GM12878 (cell line): ENCODE results near the gene LRTM2. TPM values are rescaled to one million over a fixed set of nuclear protein-coding genes. Genes with fewer than 3 reads are reported as not detected.

Experiments
- ATAC-seq: fragments of 200-7000 bp; cut with Tn5 transposase; 3 replicates; pipeline ENCODE4 v1.9.1; 2020; ENCODE audit warnings: mild to moderate bottlenecking, moderate library complexity
- BruUV-seq: library from RNA; stranded (reverse); fragments of 400-500 nt; replicated peaks from 2 replicates; lab custom pipeline; 2021; lab: Mats Ljungman, UMichigan
- CTCF ChIA-PET: fragments of 300-600 bp; sonication (Branson Sonifier 250); formaldehyde crosslinking; extraction: SDS; loops from one replicate; lab custom pipeline; 2021; ENCODE audit warnings: inconsistent platforms; lab: Yijun Ruan, JAX
- POLR2A ChIA-PET: fragments of 350-600 bp; formaldehyde crosslinking; extraction: SDS; loops from one replicate; lab custom pipeline; 2021; ENCODE audit warnings: inconsistent platforms; lab: Charles Lee
- RAD21 ChIA-PET: fragments of 300-600 bp; sonication (Branson Sonifier 250); formaldehyde crosslinking; loops from one replicate; lab custom pipeline; 2023; ENCODE audit warnings: antibody characterized with exemption; ENCODE audit not compliant: unreplicated experiment; lab: Charles Lee
- SMC1A ChIA-PET: fragments of 300-600 bp; sonication (Branson Sonifier 250); formaldehyde crosslinking; loops from one replicate; lab custom pipeline; 2023; ENCODE audit not compliant: unreplicated experiment, uncharacterized antibody; lab: Charles Lee
- DNase-seq: peaks from one replicate; pipeline ENCODE4 v3.0.0-alpha.2; 2011; ENCODE audit warnings: low read depth, low spot score
- FAIRE-seq: peaks from 3 replicates; lab custom pipeline; 2011; peaks lifted over from hg19 to GRCh38; lab: Jason Lieb, UNC
- H2AFZ ChIP-seq: 2 replicates; pipeline ENCODE4 v1.6.0; 2011; ENCODE audit warnings: low read depth, low read length, control low read depth; ENCODE audit not compliant: control insufficient read depth
- H3K27ac ChIP-seq: 2 replicates; pipeline ENCODE4 v1.5.1; 2011; ENCODE audit warnings: control low read depth; ENCODE audit not compliant: control insufficient read depth, insufficient read depth
- H3K27me3 ChIP-seq, 2 experiments: replicated peaks in 1 of 2; 2 replicates each; pipeline versions ENCODE4 v1.6.0 to v1.6.1; 2011; ENCODE audit warnings: low read length in 1 of 2; ENCODE audit not compliant: control insufficient read depth in 2 of 2, insufficient read depth in 2 of 2
- H3K36me3 ChIP-seq, 2 experiments: 2 replicates each; pipeline ENCODE4 v1.5.1; 2011; ENCODE audit warnings: low read length in 1 of 2; ENCODE audit not compliant: control insufficient read depth in 2 of 2, insufficient read depth in 2 of 2
- H3K4me1 ChIP-seq: 2 replicates; pipeline ENCODE4 v1.6.1; 2011; ENCODE audit warnings: mild to moderate bottlenecking, low read length, moderate library complexity, mixed read lengths; ENCODE audit not compliant: control insufficient read depth, insufficient read depth
- H3K4me2 ChIP-seq: 2 replicates; pipeline ENCODE4 v1.6.0; 2011; ENCODE audit warnings: control low read depth; ENCODE audit not compliant: control insufficient read depth, insufficient read depth
- H3K4me3 ChIP-seq: fragments of 200-600 bp; sonication (generic); 2 replicates; pipeline ENCODE4 v1.5.1; 2016
- H3K79me2 ChIP-seq: 2 replicates; pipeline ENCODE4 v1.6.0; 2011; ENCODE audit warnings: low read length; ENCODE audit not compliant: control insufficient read depth, insufficient read depth
- H3K9ac ChIP-seq: 2 replicates; pipeline ENCODE4 v1.8.0; 2011; ENCODE audit warnings: low read length, control low read depth, mixed read lengths; ENCODE audit not compliant: control insufficient read depth, insufficient read depth
- H3K9me3 ChIP-seq: replicated peaks from 3 replicates; pipeline ENCODE4 v1.5.1; 2011; ENCODE audit warnings: mild to moderate bottlenecking, low read length; ENCODE audit not compliant: control insufficient read depth, insufficient read depth
- H4K20me1 ChIP-seq: 2 replicates; pipeline ENCODE4 v1.6.0; 2011; ENCODE audit not compliant: control insufficient read depth, insufficient read depth
- ATF3 ChIP-seq: IDR thresholded peaks from 2 replicates; pipeline ENCODE4 v1.6.1; 2011; ENCODE audit warnings: low read depth, mild to moderate bottlenecking, low read length, moderate library complexity, borderline replicate concordance; ENCODE audit errors: extremely low read depth
- CBFB ChIP-seq: IDR thresholded peaks from 2 replicates; pipeline ENCODE4 v1.6.1; 2016; ENCODE audit warnings: antibody characterized with exemption, low read depth
- GATAD2B ChIP-seq: fragments of 450-650 bp; conservative IDR thresholded peaks from 2 replicates; pipeline ENCODE4 v1.6.1; 2017; ENCODE audit warnings: low read depth, mild to moderate bottlenecking, moderate library complexity
- MAX ChIP-seq: IDR thresholded peaks from 2 replicates; pipeline ENCODE4 v1.6.1; 2012; ENCODE audit warnings: low read depth, low read length, improper control_type of control experiment
- RAD21 ChIP-seq: IDR thresholded peaks from 2 replicates; pipeline ENCODE4 v1.6.1; 2011; ENCODE audit warnings: mild to moderate bottlenecking, low read depth, low read length, moderate library complexity; ENCODE audit not compliant: insufficient read depth
- RAD51 ChIP-seq: fragments of 450-650 bp; IDR thresholded peaks from 2 replicates; pipeline ENCODE4 v1.6.1; 2016; ENCODE audit warnings: moderate library complexity, mild to moderate bottlenecking, inconsistent platforms
- SMAD5 ChIP-seq: IDR thresholded peaks from 2 replicates; pipeline ENCODE4 v1.6.1; 2016; ENCODE audit warnings: antibody characterized with exemption, low read depth
- whole genome bisulfite sequencing: methylation state at CpG from one replicate; pipeline ENCODE4 v1.1.6; 2016; ENCODE audit warnings: low lambda C conversion rate; ENCODE audit not compliant: insufficient replicate concordance, insufficient coverage; ENCODE audit errors: missing lambda C conversion rate; 5-methylcytosine and 5-hydroxymethylcytosine counted together
- in situ Hi-C: fragments of 300-500 bp; cut with MboI; formaldehyde crosslinking; loops from 9 replicates; pipeline ENCODE4 v1.14.3; 2018; ENCODE audit warnings: mixed read lengths
- intact Hi-C: fragments of 100-400 bp; cut with micrococcal nuclease; formaldehyde crosslinking; loops from one replicate; pipeline ENCODE4 v1.14.2; 2022; ENCODE audit not compliant: unreplicated experiment
- polyA plus RNA-seq, 11 experiments: library from polyadenylated mRNA; depleted of rRNA in 4 of 11; unstranded in 6 of 11; stranded (reverse) in 5 of 11; fragments of >200 nt; fragmentation: Nextera tagmentation in 4 of 11; fragmentation: Illumina TruSeq in 1 of 11; extraction: Ambion mirVana in 4 of 11; extraction: Trizol in 1 of 11; gene quantifications; 1 replicate in 1 of 11; 2 replicates in 10 of 11; pipeline versions ENCODE4 v1.2.1 to v1.2.3, GENCODE V29; 2011 to 2016; ENCODE audit warnings: inconsistent platforms in 2 of 11, missing spikeins in 2 of 11, low read depth in 1 of 11
- total RNA-seq, 4 experiments: library from RNA; depleted of rRNA in 3 of 4; stranded (reverse); fragments of >200 nt in 3 of 4; fragmentation: Illumina TruSeq in 1 of 4; extraction: Trizol in 1 of 4; gene quantifications; 2 replicates each; pipeline versions ENCODE4 v1.2.1 to v1.2.3, GENCODE V29; 2013 to 2021

LRTM2 gene
- total and polyA plus RNA-seq, 10 of the 15 experiments (the other 5 are each of a cell fraction or from before 2014, with no cell fraction given), result 0.05 TPM; not detected in 9

- no TSS peak for BruUV-seq
- no peak for FAIRE-seq
- WGBS, result 39% methylated on average over 24 of the region's 24 CpGs
- Histone ChIP-seq H3K4me1 (no peaks in the 10 kb centered on the region), H3K36me3 (no peaks in the 10 kb centered on the region), H3K4me3 (no peak overlapping the region), H3K79me2 (no peaks in the 10 kb centered on the region)
- RAD21 ChIA-PET, result no interaction called here
- TF ChIP-seq RAD21 (no peak), MAX (no peak), ATF3 (no peak), RAD51 (no peak), SMAD5 (no peak), GATAD2B (no peak), CBFB (no peak)
- TF ChIP-seq, all 136 proteins: peak for 0
- ChIA-PET CTCF (no interaction called here), POLR2A (no interaction called here), SMC1A (no interaction called here)
- ATAC-seq, result no peak
- H3K9ac ChIP-seq, result no peak overlapping the region
- no peaks in the 10 kb centered on the region for H3K9me3 ChIP-seq
- H3K27ac ChIP-seq, result no peak overlapping the region
- no peak overlapping the region for H3K4me2 ChIP-seq
- in situ Hi-C loops (no loop called here), intact Hi-C loops (no loop called here)
- H2AFZ ChIP-seq, result no peak overlapping the region
- peaks cover 3 to 4% of the 10 kb centered on the region in 2 experiments for H3K27me3 ChIP-seq
- H4K20me1 ChIP-seq, result no peaks in the 10 kb centered on the region
- no peak for DNase-seq
Observed at GRCh38 chr12:1846421-1847405, 26.3 kb downstream of the LRTM2 start.
